ENCODE data around the gene SEC14L3. TPM values are rescaled to one million over a fixed set of nuclear protein-coding genes. Genes with fewer than 3 reads are reported as not detected.

SEC14L3 gene
- polyA plus RNA-seq, 10 donors = 0.08 to 0.10 TPM; not detected in 8

GRCh38 chr22:30423301-30423958 is 48.4 kb downstream of the SEC14L3 start:
- DNase-seq = peak in 1 of 3 donors; percentile 35

- DNase-seq = peak in 1 of 3 donors; percentile 86
These were observed 49.1 kb downstream of the SEC14L3 start for GRCh38 chr22:30422481-30423300.

- no peak for DNase-seq
These were observed 49.9 kb downstream of the SEC14L3 start for GRCh38 chr22:30421695-30422480.

GRCh38 chr22:30420347-30421125 is 51.3 kb downstream of the SEC14L3 start:
- peak in 1 of 3 donors; percentile 53 for DNase-seq

- DNase-seq = no peak
These were observed 55.0 kb downstream of the SEC14L3 start for GRCh38 chr22:30416837-30417236.

GRCh38 chr22:30416403-30416802 is 55.4 kb downstream of the SEC14L3 start:
- no peak for DNase-seq

GRCh38 chr22:30414525-30415047 is 57.2 kb downstream of the SEC14L3 start:
- DNase-seq = no peak

GRCh38 chr22:30413745-30414524 is 57.9 kb downstream of the SEC14L3 start:
- DNase-seq = no peak

- no peak for DNase-seq
These were observed 58.8 kb downstream of the SEC14L3 start for GRCh38 chr22:30413001-30413400.

GRCh38 chr22:30411780-30412179 is 60.0 kb downstream of the SEC14L3 start:
- DNase-seq = no peak

Other genes with a start within 250 kb of the SEC14L3 start
- gene LIF, start 225.3 kb downstream of the SEC14L3 start, polyA plus RNA-seq (ENCODE audit: insufficient read length in 10 of 10) = 1 to 10 TPM in 3 of 10 donors, under 1 TPM in 7; 0.62 to 1.5 (median 0.80) TPM
- under 1 TPM; 0.17 to 0.43 (median 0.29) TPM for gene OSM, start 205.2 kb downstream of the SEC14L3 start, polyA plus RNA-seq (ENCODE audit: insufficient read length in 10 of 10)
- gene CASTOR1, start 182.5 kb downstream of the SEC14L3 start, polyA plus RNA-seq (ENCODE audit: insufficient read length in 10 of 10) = 1 to 10 TPM; 2.1 to 6.3 (median 3.8) TPM
- gene TBC1D10A, start 145.1 kb downstream of the SEC14L3 start, polyA plus RNA-seq (ENCODE audit: insufficient read length in 10 of 10) = 1 to 10 TPM; 5.0 to 9.5 (median 7.0) TPM
- gene SF3A1, start 115.1 kb downstream of the SEC14L3 start, polyA plus RNA-seq (ENCODE audit: insufficient read length in 10 of 10) = 10 to 100 TPM; 63.8 to 95.9 (median 73.0) TPM
- 1 to 10 TPM in 8 of 10 donors, under 1 TPM in 2; 0.80 to 1.9 (median 1.3) TPM for gene CCDC157, start 115.0 kb downstream of the SEC14L3 start, polyA plus RNA-seq (ENCODE audit: insufficient read length in 10 of 10)
- gene RNF215, start 84.6 kb downstream of the SEC14L3 start, polyA plus RNA-seq (ENCODE audit: insufficient read length in 10 of 10) = 10 to 100 TPM in 9 of 10 donors, 1 to 10 TPM in 1; 8.8 to 15.6 (median 11.1) TPM
- gene SEC14L2, start 75.0 kb downstream of the SEC14L3 start, polyA plus RNA-seq (ENCODE audit: insufficient read length in 10 of 10) = 1 to 10 TPM; 1.2 to 2.8 (median 2.0) TPM
- gene MTFP1, start 46.2 kb downstream of the SEC14L3 start, polyA plus RNA-seq (ENCODE audit: insufficient read length in 10 of 10) = 1 to 10 TPM; 4.1 to 8.5 (median 5.6) TPM
- gene SEC14L4, start 33.7 kb upstream of the SEC14L3 start, polyA plus RNA-seq (ENCODE audit: insufficient read length in 10 of 10) = under 1 TPM in 9 of 10 donors, not detected in 1; 0.08 to 0.29 (median 0.18) TPM
- under 1 TPM; 0.18 to 0.94 (median 0.26) TPM for gene SEC14L6, start 74.7 kb upstream of the SEC14L3 start, polyA plus RNA-seq (ENCODE audit: insufficient read length in 10 of 10)
- 1 to 10 TPM; 3.1 to 7.6 (median 6.4) TPM for gene GAL3ST1, start 102.6 kb upstream of the SEC14L3 start, polyA plus RNA-seq (ENCODE audit: insufficient read length in 10 of 10)
- 10 to 100 TPM; 36.7 to 53.4 (median 45.2) TPM for gene PES1, start 119.9 kb upstream of the SEC14L3 start, polyA plus RNA-seq (ENCODE audit: insufficient read length in 10 of 10)
- gene TCN2, start 135.2 kb upstream of the SEC14L3 start, polyA plus RNA-seq (ENCODE audit: insufficient read length in 10 of 10) = 10 to 100 TPM in 5 of 10 donors, 1 to 10 TPM in 5; 5.5 to 14.2 (median 9.9) TPM
- gene SLC35E4, start 163.8 kb upstream of the SEC14L3 start, polyA plus RNA-seq (ENCODE audit: insufficient read length in 10 of 10) = 1 to 10 TPM; 1.8 to 3.1 (median 2.4) TPM
- gene DUSP18, start 195.9 kb upstream of the SEC14L3 start, polyA plus RNA-seq (ENCODE audit: insufficient read length in 10 of 10) = 1 to 10 TPM; 3.0 to 6.4 (median 3.5) TPM
- 10 to 100 TPM in 1 of 10 donors, 1 to 10 TPM in 9; 4.5 to 11.9 (median 5.3) TPM for gene OSBP2, start 222.9 kb upstream of the SEC14L3 start, polyA plus RNA-seq (ENCODE audit: insufficient read length in 10 of 10)